GM13977 (cell line): ENCODE results near the gene ACP4.

Source experiments
- DNase-seq: peaks from one replicate; pipeline ENCODE4 v3.0.0; 2012; ENCODE audit warnings: low spot score
- in situ Hi-C: fragments of 300-500 bp; cut with MboI; formaldehyde crosslinking; loops from one replicate; pipeline ENCODE4 v1.12.0; 2022; ENCODE audit warnings: low sequenced_read_pairs, low pct_unique_long_range_greater_than_20kb, mixed read lengths, inconsistent platforms; ENCODE audit not compliant: unreplicated experiment
- TF ChIP-seq, protein P1 (sequence below): IDR thresholded peaks from 2 replicates; pipeline ENCODE4 v1.5.1; 2012; ENCODE audit warnings: mild to moderate bottlenecking, control low read depth; ENCODE audit not compliant: insufficient read depth; ENCODE audit errors: extremely low read depth, missing control alignments

The ACP4 gene

DNA sequence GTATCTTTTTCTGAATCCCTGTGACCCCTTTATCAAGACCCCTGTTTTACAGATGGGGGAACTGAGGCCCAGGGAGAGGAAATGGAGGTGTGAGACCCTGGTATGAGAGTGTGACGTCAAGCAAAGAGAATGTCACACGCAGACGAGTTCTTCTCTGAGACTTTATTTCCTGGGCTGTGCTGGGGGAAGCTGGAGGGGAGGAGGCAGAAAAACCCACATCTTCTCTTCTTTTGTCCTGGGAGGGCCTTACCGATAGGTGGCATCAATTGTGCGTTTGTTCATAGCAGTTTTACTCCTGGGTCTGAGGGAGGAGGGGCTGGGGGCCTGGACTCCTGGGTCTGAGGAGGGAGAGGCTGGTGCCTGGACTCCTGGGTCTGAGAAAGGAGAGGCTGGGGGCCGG, 48.0 kb downstream of the ACP4 start:
- peak; percentile 73 for DNase-seq
- TF ChIP-seq, protein P1, sequence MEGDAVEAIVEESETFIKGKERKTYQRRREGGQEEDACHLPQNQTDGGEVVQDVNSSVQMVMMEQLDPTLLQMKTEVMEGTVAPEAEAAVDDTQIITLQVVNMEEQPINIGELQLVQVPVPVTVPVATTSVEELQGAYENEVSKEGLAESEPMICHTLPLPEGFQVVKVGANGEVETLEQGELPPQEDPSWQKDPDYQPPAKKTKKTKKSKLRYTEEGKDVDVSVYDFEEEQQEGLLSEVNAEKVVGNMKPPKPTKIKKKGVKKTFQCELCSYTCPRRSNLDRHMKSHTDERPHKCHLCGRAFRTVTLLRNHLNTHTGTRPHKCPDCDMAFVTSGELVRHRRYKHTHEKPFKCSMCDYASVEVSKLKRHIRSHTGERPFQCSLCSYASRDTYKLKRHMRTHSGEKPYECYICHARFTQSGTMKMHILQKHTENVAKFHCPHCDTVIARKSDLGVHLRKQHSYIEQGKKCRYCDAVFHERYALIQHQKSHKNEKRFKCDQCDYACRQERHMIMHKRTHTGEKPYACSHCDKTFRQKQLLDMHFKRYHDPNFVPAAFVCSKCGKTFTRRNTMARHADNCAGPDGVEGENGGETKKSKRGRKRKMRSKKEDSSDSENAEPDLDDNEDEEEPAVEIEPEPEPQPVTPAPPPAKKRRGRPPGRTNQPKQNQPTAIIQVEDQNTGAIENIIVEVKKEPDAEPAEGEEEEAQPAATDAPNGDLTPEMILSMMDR: peak; percentile 59

DNA sequence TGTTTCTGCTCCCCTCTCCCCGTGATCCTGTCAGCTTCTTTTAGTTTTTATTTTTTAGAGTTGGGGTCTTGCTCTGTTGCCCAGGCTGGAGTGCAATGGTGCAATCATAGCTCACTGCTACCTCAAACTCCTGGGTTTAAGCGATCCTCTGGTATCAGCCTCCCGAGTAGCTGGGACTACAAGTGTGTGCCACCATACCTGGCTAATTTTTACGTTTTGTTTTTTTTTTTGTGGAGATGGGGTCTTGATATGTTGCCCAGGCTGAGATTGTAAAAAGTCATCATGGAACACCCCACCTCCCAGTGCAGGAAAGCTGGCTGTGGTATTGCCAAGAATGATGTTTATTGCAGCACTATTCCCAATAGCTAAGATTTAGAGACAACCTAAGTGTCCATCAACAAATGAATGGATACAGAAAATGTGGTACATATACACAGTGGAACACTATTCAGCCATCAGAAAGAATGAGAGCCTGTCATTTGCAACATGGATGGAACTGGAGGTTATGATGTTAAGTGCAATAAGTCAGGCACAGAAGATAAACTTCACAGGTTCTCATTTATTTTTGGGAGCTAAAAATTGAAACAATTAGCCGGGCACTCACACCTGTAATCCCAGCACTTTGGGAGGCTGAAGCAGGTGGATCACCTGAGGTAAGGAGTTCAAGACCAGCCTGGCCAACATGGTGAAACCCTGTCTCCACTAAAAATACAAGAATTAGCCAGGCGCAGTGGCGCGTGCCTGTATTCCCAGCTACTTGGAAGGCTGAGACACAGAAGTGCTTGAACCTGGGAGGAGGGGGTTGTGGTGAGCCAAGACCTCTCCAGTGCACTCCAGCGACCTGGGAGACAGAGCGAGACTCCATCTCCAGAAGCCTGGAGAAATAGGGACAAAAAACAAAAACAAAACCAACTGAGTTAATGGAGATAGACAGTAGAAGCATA, 49.8 kb downstream of the ACP4 start:
- in situ Hi-C loops: no loop called here
- TF ChIP-seq, protein P1: no peak

More for the DNA sequence above, 48.0 kb downstream of the ACP4 start:
- in situ Hi-C loops: no loop called here

DNA sequence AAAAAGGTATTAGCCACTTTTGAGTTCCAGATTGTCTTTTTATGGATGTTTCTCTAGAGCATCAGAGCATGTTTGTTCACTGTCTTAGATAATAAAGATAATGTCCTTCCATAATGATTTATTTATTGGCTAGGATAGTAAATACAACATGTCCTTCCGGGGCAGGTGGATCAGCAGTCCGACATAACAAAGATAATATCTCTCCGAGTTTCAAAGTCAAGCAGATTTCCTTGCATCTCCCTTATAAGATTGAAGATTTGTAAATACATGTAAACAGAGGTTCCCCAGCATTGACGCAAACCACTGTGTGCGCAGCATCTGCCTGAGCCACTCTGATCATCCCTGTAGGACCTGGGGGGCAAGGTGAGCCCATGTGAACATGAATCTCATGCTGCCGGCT, 51.9 kb downstream of the ACP4 start:
- TF ChIP-seq, protein P1: no peak
- in situ Hi-C loops: no loop called here
- DNase-seq: no peak

More for the DNA sequence above, 49.8 kb downstream of the ACP4 start:
- DNase-seq: no peak

DNA sequence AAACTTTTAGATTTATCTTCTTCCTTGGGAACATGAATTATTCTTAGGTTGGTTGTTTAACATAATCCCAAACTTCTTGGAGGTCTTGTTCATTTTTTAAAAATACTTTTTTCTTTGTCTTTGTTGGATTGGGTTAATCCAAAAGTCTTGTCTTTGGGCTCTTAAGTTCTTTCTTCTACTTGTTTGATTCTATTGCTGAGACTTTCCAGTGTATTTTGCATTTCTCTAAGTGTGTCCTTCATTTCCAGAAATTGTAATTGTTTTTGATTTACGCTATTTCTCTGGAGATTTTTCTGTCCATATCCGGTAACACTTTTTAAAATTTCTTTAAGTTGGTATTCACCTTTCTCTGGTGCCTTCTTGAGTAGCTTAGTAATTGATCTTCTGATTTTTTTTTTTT, 53.0 kb downstream of the ACP4 start:
- TF ChIP-seq, protein P1: no peak
- in situ Hi-C loops: no loop called here
- DNase-seq: no peak

DNA sequence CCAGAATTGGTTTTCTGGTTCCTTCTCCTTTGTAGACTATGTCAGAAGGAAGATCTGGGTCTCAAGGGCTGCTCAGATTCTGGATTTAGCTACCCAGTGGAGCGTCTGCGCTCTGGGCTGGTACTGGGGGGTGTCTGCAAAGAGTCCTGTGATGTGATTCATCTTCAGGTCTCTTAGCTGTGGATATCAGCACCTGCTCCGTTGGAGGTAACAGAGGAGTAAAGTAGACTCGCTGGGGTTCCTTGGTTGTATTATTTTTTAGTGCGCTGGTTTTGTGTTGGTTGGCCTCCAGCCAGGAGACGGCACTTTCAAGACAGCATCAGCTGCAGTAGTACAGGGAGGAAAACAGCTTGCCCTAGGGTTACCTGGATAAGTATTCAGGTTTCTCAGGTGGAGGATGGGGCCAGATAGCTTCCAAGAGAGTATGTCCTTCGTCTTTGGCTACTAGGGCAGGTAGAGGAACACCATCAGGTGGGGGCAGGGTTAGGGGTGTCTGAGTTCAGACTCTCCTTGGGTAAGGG, 53.5 kb downstream of the ACP4 start:
- in situ Hi-C loops: no loop called here
- DNase-seq: no peak
- TF ChIP-seq, protein P1: no peak

DNA sequence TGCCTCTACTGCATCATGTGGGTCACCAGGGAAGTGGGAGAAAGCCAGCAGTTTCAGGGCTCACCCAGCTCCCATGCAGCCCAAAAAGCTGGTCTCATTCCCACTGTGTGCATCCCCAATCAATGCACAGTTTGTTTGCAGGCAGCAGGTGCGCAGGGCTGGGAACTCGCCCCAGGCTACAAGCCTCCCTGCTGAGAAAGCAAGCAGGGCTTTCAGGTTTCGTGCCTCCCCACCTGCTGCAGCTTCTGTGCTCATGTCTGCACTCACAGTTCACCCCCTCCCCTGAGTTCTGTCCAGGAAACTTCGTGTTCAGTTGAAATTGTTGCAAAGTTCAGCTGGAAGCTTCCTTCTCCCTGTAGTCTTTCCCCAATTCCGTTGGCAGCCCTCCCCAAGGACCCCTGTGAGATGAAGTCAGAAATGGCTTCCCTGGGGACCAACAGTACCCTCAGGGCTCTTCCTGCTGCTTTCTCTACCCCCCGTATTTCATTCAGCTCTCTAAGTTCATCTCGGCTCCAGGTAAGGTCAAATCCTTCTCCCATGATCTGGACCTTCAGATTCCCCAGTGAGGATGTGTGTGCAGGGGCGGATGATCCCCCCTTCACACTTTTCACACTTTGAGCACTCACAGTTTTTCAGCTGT, 54.2 kb downstream of the ACP4 start:
- TF ChIP-seq, protein P1: no peak
- DNase-seq: no peak
- in situ Hi-C loops: no loop called here
